ENCODE data around the gene FAM13A. TPM values are rescaled to one million over a fixed set of nuclear protein-coding genes. Genes with fewer than 3 reads are reported as not detected.
"Not testable (repeated sequence)": the region's sequence is repeated elsewhere in the genome, so short reads cannot be mapped to it uniquely, and the experiment has no call there.

Gene FAM13A
- total and polyA plus RNA-seq, 2 of the 8 experiments (the other 6 are each of a cell fraction or from before 2014, with no cell fraction given): 7.1 to 16.5 TPM

DNA sequence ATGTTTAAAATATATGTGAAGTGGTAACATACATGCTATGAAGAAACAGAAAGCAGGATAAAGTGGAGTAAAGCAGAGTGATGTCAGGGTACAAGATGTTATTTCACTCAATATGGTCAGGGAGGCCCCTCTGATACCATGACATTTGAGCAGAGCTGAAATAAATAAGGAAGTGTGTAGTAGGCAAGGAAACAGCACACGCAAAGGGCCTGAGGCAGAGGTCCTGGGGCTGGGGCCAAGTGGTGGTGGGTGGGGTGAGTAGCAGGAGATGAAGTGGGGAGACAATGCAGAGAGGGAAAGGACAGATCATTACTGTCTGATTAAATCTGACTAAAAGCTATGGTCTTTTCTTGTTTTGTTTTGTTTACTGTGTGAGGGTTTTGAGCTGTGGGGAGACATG is 61.1 kb downstream of the FAM13A start (continued):
- TF ChIP-seq RNF2 (IDR thresholded peaks at IDR 0.05; ENCODE audit: borderline replicate concordance, low read depth, low read length, missing control alignments, poor library complexity, severe bottlenecking) (no peak), GTF2F1 (IDR thresholded peaks at IDR 0.05; ENCODE audit: borderline replicate concordance, low read depth, low read length) (no peak)

DNA sequence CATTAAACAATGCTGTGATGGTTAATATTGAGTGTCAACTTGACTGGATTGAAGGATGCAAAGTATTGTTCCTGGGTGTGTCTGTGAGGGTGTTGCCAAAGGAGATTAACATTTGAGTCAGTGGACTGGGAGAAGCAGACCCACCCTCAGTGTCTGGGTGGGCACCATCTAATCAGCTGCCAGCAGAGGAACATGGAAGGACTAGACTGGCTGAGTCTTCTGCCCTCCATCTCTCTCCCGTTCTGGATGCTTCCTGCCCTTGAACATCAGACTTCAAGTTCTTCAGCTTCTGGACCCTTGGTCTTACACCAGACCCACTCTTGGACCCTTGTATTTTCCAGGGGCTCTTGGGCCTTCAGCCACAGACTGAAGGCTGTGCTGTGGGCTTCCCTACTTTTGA is 61.7 kb downstream of the FAM13A start:
- H3K27ac ChIP-seq (ENCODE audit: low read depth, low read length); H3K4me2 ChIP-seq (ENCODE audit: insufficient read depth in 1 of 2, low read depth in 2 of 2, low read length in 2 of 2); H3K79me1 ChIP-seq (ENCODE audit: low read depth, low read length); FAIRE-seq; H3K14ac ChIP-seq (ENCODE audit: insufficient read length); H3K18ac ChIP-seq (ENCODE audit: extremely low read depth, low read length); H4K8ac ChIP-seq (ENCODE audit: extremely low read depth, insufficient read depth, low read length); DNase-seq (ENCODE audit: low read depth in 1 of 2, low spot score in 2 of 2); POLR2A ChIA-PET (ENCODE audit: partially characterized antibody); H4K91ac ChIP-seq (replicated peaks; ENCODE audit: insufficient read length, low read length); H2BK120ac ChIP-seq (replicated peaks; ENCODE audit: low read depth, low read length); H2AK5ac ChIP-seq (ENCODE audit: low read depth, low read length); H3K4me1 ChIP-seq (replicated peaks in 1 of 4; ENCODE audit: control insufficient read depth in 3 of 4, insufficient read depth in 4 of 4, low read length in 3 of 4); H4K20me1 ChIP-seq (replicated peaks in 1 of 2; ENCODE audit: control insufficient read depth in 1 of 2, insufficient read depth in 2 of 2, low read length in 2 of 2); H4K5ac ChIP-seq (ENCODE audit: insufficient read length, low read depth, low read length); H2BK5ac ChIP-seq (ENCODE audit: low read depth, low read length); H2BK15ac ChIP-seq (ENCODE audit: low read length); H3K9me3 ChIP-seq (ENCODE audit: insufficient read depth in 2 of 2, low read depth in 1 of 2, low read length in 1 of 2); H3K4me3 ChIP-seq (ENCODE audit: extremely low read depth in 1 of 4, insufficient read depth in 2 of 4, low read depth in 3 of 4, low read length in 4 of 4); H3K56ac ChIP-seq (replicated peaks; ENCODE audit: insufficient read length, low read depth, low read length); H2AFZ ChIP-seq (ENCODE audit: low read length); H3K23me2 ChIP-seq (ENCODE audit: low read depth, low read length); H3K27me3 ChIP-seq (replicated peaks in 1 of 4; ENCODE audit: control insufficient read depth in 3 of 4, extremely low read depth in 1 of 4, insufficient read depth in 3 of 4, low read length in 3 of 4); H3K23ac ChIP-seq (ENCODE audit: insufficient read length); H3K79me2 ChIP-seq (ENCODE audit: control insufficient read depth in 1 of 2, insufficient read depth in 2 of 2, low read length in 2 of 2); H3K4ac ChIP-seq (replicated peaks; ENCODE audit: insufficient read length, low read depth, low read length); H2BK12ac ChIP-seq (ENCODE audit: low read depth, low read length); H3K36me3 ChIP-seq (ENCODE audit: control insufficient read depth in 2 of 4, insufficient read depth in 4 of 4, low read length in 3 of 4); H3K9ac ChIP-seq (replicated peaks in 1 of 4; ENCODE audit: extremely low read depth in 1 of 4, low read depth in 3 of 4, low read length in 3 of 4); H2BK20ac ChIP-seq (ENCODE audit: low read length): not testable (repeated sequence)
- CTCF ChIA-PET (ENCODE audit: partially characterized antibody): interaction anchor here (1.6 to 4.0 kb wide), 2 partner anchors 10 to 27 kb away, joined by 5 to 18 read pairs; no protein-coding TSS in a partner anchor
- 93% methylated on average over 1 of the region's 1 CpG; no CpG with 5 or more reads in 1 of the 2 experiments for WGBS, 2 experiments (ENCODE audit: extremely low coverage in 1 of 2, insufficient coverage in 1 of 2, insufficient read length in 1 of 2, insufficient replicate concordance in 2 of 2, low coverage in 1 of 2, low lambda C conversion rate in 2 of 2, missing lambda C conversion rate in 1 of 2)

All from H1 (cell line).